GM12801 (cell line): ENCODE data around the gene CIITA.

ENCODE experiments used
- CTCF ChIP-seq: IDR thresholded peaks from one replicate; pipeline ENCODE4 v1.5.1; 2011; ENCODE audit warnings: control low read depth; ENCODE audit not compliant: insufficient read length; ENCODE audit errors: extremely low read depth

CIITA gene

DNA sequence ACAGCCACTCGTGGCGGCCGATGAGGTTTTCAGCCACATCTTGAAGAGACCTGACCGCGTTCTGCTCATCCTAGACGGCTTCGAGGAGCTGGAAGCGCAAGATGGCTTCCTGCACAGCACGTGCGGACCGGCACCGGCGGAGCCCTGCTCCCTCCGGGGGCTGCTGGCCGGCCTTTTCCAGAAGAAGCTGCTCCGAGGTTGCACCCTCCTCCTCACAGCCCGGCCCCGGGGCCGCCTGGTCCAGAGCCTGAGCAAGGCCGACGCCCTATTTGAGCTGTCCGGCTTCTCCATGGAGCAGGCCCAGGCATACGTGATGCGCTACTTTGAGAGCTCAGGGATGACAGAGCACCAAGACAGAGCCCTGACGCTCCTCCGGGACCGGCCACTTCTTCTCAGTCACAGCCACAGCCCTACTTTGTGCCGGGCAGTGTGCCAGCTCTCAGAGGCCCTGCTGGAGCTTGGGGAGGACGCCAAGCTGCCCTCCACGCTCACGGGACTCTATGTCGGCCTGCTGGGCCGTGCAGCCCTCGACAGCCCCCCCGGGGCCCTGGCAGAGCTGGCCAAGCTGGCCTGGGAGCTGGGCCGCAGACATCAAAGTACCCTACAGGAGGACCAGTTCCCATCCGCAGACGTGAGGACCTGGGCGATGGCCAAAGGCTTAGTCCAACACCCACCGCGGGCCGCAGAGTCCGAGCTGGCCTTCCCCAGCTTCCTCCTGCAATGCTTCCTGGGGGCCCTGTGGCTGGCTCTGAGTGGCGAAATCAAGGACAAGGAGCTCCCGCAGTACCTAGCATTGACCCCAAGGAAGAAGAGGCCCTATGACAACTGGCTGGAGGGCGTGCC lies 30.1 kb downstream of the CIITA start:
- no peak for TF ChIP-seq CTCF

DNA sequence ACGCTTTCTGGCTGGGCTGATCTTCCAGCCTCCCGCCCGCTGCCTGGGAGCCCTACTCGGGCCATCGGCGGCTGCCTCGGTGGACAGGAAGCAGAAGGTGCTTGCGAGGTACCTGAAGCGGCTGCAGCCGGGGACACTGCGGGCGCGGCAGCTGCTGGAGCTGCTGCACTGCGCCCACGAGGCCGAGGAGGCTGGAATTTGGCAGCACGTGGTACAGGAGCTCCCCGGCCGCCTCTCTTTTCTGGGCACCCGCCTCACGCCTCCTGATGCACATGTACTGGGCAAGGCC lies 30.7 kb downstream of the CIITA start:
- no peak for TF ChIP-seq CTCF

DNA sequence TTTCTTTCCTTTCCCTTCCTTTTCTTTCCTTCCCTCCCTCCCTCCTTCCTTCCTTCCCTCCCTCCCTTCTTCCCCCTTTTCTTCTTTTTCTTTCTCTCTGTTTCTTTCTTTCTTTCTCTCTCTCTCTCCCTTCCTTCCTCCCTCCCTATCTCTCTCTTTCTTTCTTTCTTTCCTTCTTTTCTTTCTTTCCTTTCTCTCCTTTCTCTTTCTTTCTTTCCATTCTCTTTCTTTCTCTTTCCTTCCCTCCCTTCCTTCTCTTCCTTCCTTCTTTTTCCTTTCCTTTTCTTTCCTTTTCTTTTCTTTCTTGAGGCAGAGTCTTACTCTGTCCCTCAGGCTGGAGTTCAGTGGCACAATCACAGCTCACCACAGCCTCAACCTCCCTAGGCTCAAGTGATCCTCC lies 34.3 kb downstream of the CIITA start:
- no peak for TF ChIP-seq CTCF

DNA sequence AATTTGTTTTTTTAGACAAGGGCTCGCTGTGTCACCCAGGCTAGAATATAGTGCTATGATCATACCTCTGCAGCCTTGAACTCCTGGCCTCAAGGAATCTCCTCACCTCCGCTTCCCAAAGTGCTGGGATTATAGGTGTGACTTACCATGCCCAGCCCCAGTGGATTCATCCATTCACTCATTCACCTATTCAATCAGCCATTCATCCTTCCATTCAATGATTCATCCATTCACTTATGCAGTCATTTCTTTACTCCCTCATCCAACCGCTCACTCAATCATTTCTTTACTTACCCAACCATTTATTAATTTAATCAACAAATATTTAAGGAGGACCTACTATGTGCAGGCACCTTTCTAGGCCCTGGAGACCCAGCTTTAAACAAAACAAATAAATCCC lies 39.5 kb downstream of the CIITA start:
- no peak for TF ChIP-seq CTCF

- peak; percentile 62 for TF ChIP-seq CTCF
Measured at GRCh38 chr16:10918294-10919002, 41.4 kb downstream of the CIITA start.

- no peak for TF ChIP-seq CTCF
Measured at GRCh38 chr16:10919003-10919351, 42.0 kb downstream of the CIITA start.

DNA sequence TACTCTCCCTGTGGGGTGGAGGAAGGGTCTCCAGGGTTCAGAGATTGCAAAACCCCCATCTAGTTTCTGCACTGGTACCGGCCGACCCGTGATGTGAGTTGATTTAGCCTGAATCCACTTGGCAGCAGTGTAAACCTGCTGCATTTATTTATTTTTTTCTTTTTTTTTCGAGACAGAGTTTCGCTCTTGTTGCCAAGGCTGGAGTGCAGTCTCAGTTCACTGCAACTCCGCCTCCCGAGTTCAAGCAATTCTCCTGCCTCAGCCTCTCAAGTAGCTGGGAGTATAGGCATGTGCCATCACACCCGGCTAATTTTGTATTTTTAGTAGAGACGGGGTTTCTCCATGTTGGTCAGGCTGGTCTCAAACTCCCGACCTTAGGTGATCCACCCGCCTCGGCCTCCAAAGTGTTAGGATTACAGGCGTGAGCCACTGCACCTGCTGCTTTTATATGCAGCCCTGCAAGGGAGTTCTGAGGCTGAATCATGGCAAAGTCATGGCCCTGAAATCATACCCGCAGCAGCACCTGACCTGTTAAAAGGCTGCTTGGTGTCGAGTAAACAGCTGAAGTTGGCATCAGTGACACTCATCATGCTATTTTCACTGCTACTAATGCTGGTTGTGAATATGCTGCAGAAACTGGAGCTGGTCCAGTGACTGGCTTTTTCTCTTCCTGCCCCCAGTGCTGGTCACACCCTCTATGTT lies 43.9 kb downstream of the CIITA start:
- TF ChIP-seq CTCF = no peak
